Parathyroid adenoma (tissue), 2 donors: ENCODE data around the gene ARHGAP22.

Experiments
- H2AFZ ChIP-seq: fragments of 300-600 bp; sonication (generic); one replicate; pipeline ENCODE4 v1.7.0; 2017; ENCODE audit warnings: antibody characterized with exemption, mild to moderate bottlenecking
- H3K27ac ChIP-seq: fragments of 300-600 bp; sonication (generic); one replicate; pipeline ENCODE4 v1.7.0; 2017
- H3K27me3 ChIP-seq: fragments of 300-600 bp; sonication (generic); one replicate; pipeline ENCODE4 v1.7.0; 2017; ENCODE audit warnings: low read length; ENCODE audit not compliant: control insufficient read depth, insufficient read depth
- H3K36me3 ChIP-seq: fragments of 300-600 bp; sonication (generic); one replicate; pipeline ENCODE4 v1.7.0; 2017; ENCODE audit warnings: low read length; ENCODE audit not compliant: control insufficient read depth, insufficient read depth
- H3K4me1 ChIP-seq: fragments of 300-600 bp; sonication (generic); one replicate; pipeline ENCODE4 v1.7.0; 2017; ENCODE audit warnings: control low read depth
- H3K4me2 ChIP-seq: fragments of 300-600 bp; sonication (generic); one replicate; pipeline ENCODE4 v1.7.0; 2017; ENCODE audit warnings: low read length
- H3K4me3 ChIP-seq: fragments of 300-600 bp; sonication (generic); one replicate; pipeline ENCODE4 v1.7.0; 2017; ENCODE audit warnings: low read depth, low read length
- H3K79me2 ChIP-seq: fragments of 300-600 bp; sonication (generic); one replicate; pipeline ENCODE4 v1.7.0; 2017; ENCODE audit warnings: control low read depth
- H3K9ac ChIP-seq: fragments of 300-600 bp; sonication (generic); one replicate; pipeline ENCODE4 v1.7.0; 2017; ENCODE audit warnings: mild to moderate bottlenecking
- H3K9me3 ChIP-seq: fragments of 300-600 bp; sonication (generic); one replicate; pipeline ENCODE4 v1.7.0; 2017; ENCODE audit warnings: low read length; ENCODE audit not compliant: control insufficient read depth
- CTCF ChIP-seq: fragments of 300-600 bp; sonication (generic); IDR thresholded peaks from one replicate; pipeline ENCODE4 v1.7.0; 2017; ENCODE audit warnings: antibody characterized with exemption, mild to moderate bottlenecking
- donor health status: primary hyperparathyroidism.

Gene ARHGAP22

GRCh38 chr10:48595539-48595932 is 9.3 kb downstream of the ARHGAP22 start:
- Histone ChIP-seq H3K9me3 (no peaks in the 10 kb centered on the region), H3K27ac (no peak overlapping the region), H3K36me3 (no peaks in the 10 kb centered on the region), H3K4me3 (no peak overlapping the region), H3K4me2 (no peak overlapping the region), H3K4me1 (no peaks in the 10 kb centered on the region), H2AFZ (no peak overlapping the region), H3K27me3 (no peaks in the 10 kb centered on the region), H3K9ac (no peak overlapping the region), H3K79me2 (no peaks in the 10 kb centered on the region)
- no peak for TF ChIP-seq CTCF

GRCh38 chr10:48594803-48595538 is 9.9 kb downstream of the ARHGAP22 start:
- Histone ChIP-seq H3K9me3 (no peaks in the 10 kb centered on the region), H3K27ac (no peak overlapping the region), H3K27me3 (no peaks in the 10 kb centered on the region), H3K36me3 (no peaks in the 10 kb centered on the region), H3K9ac (no peak overlapping the region), H3K79me2 (no peaks in the 10 kb centered on the region), H3K4me2 (no peak overlapping the region), H3K4me1 (no peaks in the 10 kb centered on the region), H3K4me3 (no peak overlapping the region), H2AFZ (no peak overlapping the region)
- no peak for TF ChIP-seq CTCF

DNA sequence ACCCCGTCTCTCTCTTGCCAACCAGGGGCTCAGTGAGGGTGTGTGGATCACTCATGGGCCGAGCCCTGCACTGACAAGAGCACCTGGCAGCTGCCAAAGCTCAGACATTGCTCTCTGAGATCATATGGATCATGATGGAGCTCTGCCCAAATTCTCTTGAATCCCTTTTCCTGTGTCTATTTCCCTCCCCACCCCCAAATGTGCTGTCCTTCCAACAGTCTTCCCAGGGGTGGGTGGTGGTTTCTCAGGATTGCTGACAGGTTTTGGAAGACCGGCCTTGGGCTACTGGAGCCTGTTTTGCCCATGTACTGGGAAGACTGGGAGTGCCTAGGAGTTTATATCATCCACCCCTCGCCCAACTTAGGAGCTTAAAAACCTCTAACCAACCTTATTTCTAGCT is 10.5 kb downstream of the ARHGAP22 start:
- Histone ChIP-seq H3K79me2 (no peaks in the 10 kb centered on the region), H3K4me1 (no peaks in the 10 kb centered on the region), H3K4me3 (no peak overlapping the region)

GRCh38 chr10:48592346-48592745 is 12.5 kb downstream of the ARHGAP22 start:
- Histone ChIP-seq H3K4me3 (no peak overlapping the region), H3K9me3 (no peaks in the 10 kb centered on the region), H3K4me2 (no peak overlapping the region), H3K4me1 (no peaks in the 10 kb centered on the region), H3K27ac (no peak overlapping the region), H2AFZ (no peak overlapping the region), H3K36me3 (no peaks in the 10 kb centered on the region), H3K79me2 (no peaks in the 10 kb centered on the region), H3K27me3 (no peaks in the 10 kb centered on the region), H3K9ac (no peak overlapping the region)
- TF ChIP-seq CTCF, result no peak

More for the DNA sequence above, 10.5 kb downstream of the ARHGAP22 start:
- H3K9me3 ChIP-seq, result no peaks in the 10 kb centered on the region
- H3K9ac ChIP-seq, result no peak overlapping the region
- H3K27me3 ChIP-seq, result no peaks in the 10 kb centered on the region
- no peak overlapping the region for H2AFZ ChIP-seq
- TF ChIP-seq CTCF, result no peak
- H3K36me3 ChIP-seq, result no peaks in the 10 kb centered on the region
- no peak overlapping the region for H3K27ac ChIP-seq
- H3K4me2 ChIP-seq, result no peak overlapping the region

DNA sequence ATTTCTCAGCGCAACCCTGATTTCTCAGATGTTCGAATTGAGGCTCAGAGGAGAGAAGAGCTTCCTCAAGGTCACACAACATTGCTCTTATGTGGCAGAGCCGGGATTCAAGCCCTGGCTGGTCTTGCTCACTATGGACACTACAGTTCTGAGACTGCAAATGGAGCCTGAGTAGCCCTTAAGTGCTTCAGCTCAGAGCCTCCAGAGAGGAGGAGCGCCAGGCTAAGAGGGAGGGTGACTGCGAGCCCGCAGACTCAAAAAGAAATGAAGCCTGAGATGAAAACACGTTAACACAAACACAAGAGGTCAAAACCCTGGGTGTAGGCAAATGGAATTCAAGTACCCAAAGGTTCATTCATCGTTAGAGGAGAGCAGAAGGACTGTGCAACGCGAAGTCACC is 13.9 kb downstream of the ARHGAP22 start:
- TF ChIP-seq CTCF, result no peak
- no peaks in the 10 kb centered on the region for H3K9me3 ChIP-seq
- no peak overlapping the region for H2AFZ ChIP-seq

More for the DNA sequence above, 13.9 kb downstream of the ARHGAP22 start:
- no peak overlapping the region for H3K27ac ChIP-seq
- H3K4me1 ChIP-seq, result no peaks in the 10 kb centered on the region
- H3K79me2 ChIP-seq, result no peaks in the 10 kb centered on the region
- no peak overlapping the region for H3K4me2 ChIP-seq
- H3K36me3 ChIP-seq, result no peaks in the 10 kb centered on the region
- no peak overlapping the region for H3K4me3 ChIP-seq
- H3K27me3 ChIP-seq, result no peaks in the 10 kb centered on the region
- no peak overlapping the region for H3K9ac ChIP-seq
